H9 (cell line): Measurements from ENCODE around the gene TMEM170B. TPM values are rescaled to one million over a fixed set of nuclear protein-coding genes. Genes with fewer than 3 reads are reported as not detected.

Experiments
- DNase-seq: peaks from one replicate; pipeline ENCODE4 v3.0.0-alpha.2; 2017
- H2AFZ ChIP-seq: one replicate; pipeline ENCODE4 v1.6.1; 2013; ENCODE audit warnings: mild to moderate bottlenecking, low read length, control low read depth, moderate library complexity
- H2AK5ac ChIP-seq: 2 replicates; pipeline ENCODE4 v1.6.1; 2013; ENCODE audit warnings: low read length, control low read depth, mixed read lengths; ENCODE audit not compliant: insufficient read length
- H2BK120ac ChIP-seq: one replicate; pipeline ENCODE4 v1.6.1; 2013; ENCODE audit warnings: low read depth, mild to moderate bottlenecking, low read length, control low read depth, inconsistent platforms; ENCODE audit not compliant: poor library complexity, severe bottlenecking
- H2BK12ac ChIP-seq: 2 replicates; pipeline ENCODE4 v1.6.1; 2013; ENCODE audit warnings: low read length, control low read depth, mixed read lengths, low read depth; ENCODE audit not compliant: insufficient read length
- H2BK15ac ChIP-seq: 2 replicates; pipeline ENCODE4 v1.6.1; 2013; ENCODE audit warnings: low read depth, low read length, control low read depth
- H2BK20ac ChIP-seq: one replicate; pipeline ENCODE4 v1.6.1; 2013; ENCODE audit warnings: low read depth, mild to moderate bottlenecking, low read length, control low read depth, inconsistent platforms; ENCODE audit not compliant: poor library complexity, severe bottlenecking
- H2BK5ac ChIP-seq: 2 replicates; pipeline ENCODE4 v1.6.1; 2013; ENCODE audit warnings: low read length, control low read depth, mixed read lengths; ENCODE audit not compliant: insufficient read length
- H3K14ac ChIP-seq: 2 replicates; pipeline ENCODE4 v1.6.1; 2013; ENCODE audit warnings: low read length, control low read depth; ENCODE audit not compliant: insufficient read depth
- H3K18ac ChIP-seq: 2 replicates; pipeline ENCODE4 v1.6.1; 2013; ENCODE audit warnings: low read depth, mild to moderate bottlenecking, mixed read lengths, low read length, control low read depth; ENCODE audit not compliant: insufficient read length
- H3K23ac ChIP-seq: 2 replicates; pipeline ENCODE4 v1.6.1; 2013; ENCODE audit warnings: low read length, control low read depth, mixed read lengths, low read depth; ENCODE audit not compliant: insufficient read length
- H3K23me2 ChIP-seq: 2 replicates; pipeline ENCODE4 v1.6.1; 2013; ENCODE audit warnings: low read depth, mild to moderate bottlenecking, mixed read lengths, low read length, control low read depth; ENCODE audit not compliant: insufficient read length, poor library complexity, severe bottlenecking
- H3K27ac ChIP-seq: 2 replicates; pipeline ENCODE4 v1.5.1; 2013; ENCODE audit warnings: low read length, control low read depth, mixed read lengths, low read depth; ENCODE audit not compliant: insufficient read length
- H3K27me3 ChIP-seq: 2 replicates; pipeline ENCODE4 v1.6.1; 2013; ENCODE audit warnings: low read length, control low read depth, inconsistent platforms; ENCODE audit not compliant: insufficient read depth
- H3K4ac ChIP-seq: 2 replicates; pipeline ENCODE4 v1.6.1; 2013; ENCODE audit warnings: low read depth, mild to moderate bottlenecking, control low read depth, inconsistent platforms, low read length, moderate library complexity
- H3K4me1 ChIP-seq: 2 replicates; pipeline ENCODE4 v1.6.1; 2013; ENCODE audit warnings: low read length, control low read depth, inconsistent platforms; ENCODE audit not compliant: insufficient read depth
- H3K4me2 ChIP-seq: 2 replicates; pipeline ENCODE4 v1.6.1; 2013; ENCODE audit warnings: low read length, control low read depth, mixed read lengths; ENCODE audit not compliant: insufficient read length, insufficient read depth
- H3K56ac ChIP-seq: 2 replicates; pipeline ENCODE4 v1.6.1; 2013; ENCODE audit warnings: low read depth, mild to moderate bottlenecking, mixed read lengths, low read length, control low read depth; ENCODE audit not compliant: insufficient read length
- H3K79me1 ChIP-seq: 2 replicates; pipeline ENCODE4 v1.6.1; 2013; ENCODE audit warnings: low read depth, mild to moderate bottlenecking, moderate library complexity, low read length, control low read depth, inconsistent platforms; ENCODE audit not compliant: insufficient read depth, poor library complexity, severe bottlenecking
- H3K79me2 ChIP-seq: 2 replicates; pipeline ENCODE4 v1.6.1; 2013; ENCODE audit warnings: low read length, control low read depth, inconsistent platforms; ENCODE audit not compliant: insufficient read depth
- H3K9ac ChIP-seq: 2 replicates; pipeline ENCODE4 v1.6.1; 2013; ENCODE audit warnings: low read length, control low read depth, mixed read lengths; ENCODE audit not compliant: insufficient read length; ENCODE audit errors: extremely low read depth
- H3K9me3 ChIP-seq: one replicate; pipeline ENCODE4 v1.6.1; 2013; ENCODE audit warnings: low read depth, low read length, inconsistent platforms; ENCODE audit not compliant: control insufficient read depth
- H3T11ph ChIP-seq: one replicate; pipeline ENCODE4 v1.6.1; 2013; ENCODE audit warnings: mild to moderate bottlenecking, low read length, control low read depth, inconsistent platforms
- H4K20me1 ChIP-seq: one replicate; pipeline ENCODE4 v1.6.1; 2013; ENCODE audit not compliant: control insufficient read depth, insufficient read length, insufficient read depth
- H4K5ac ChIP-seq: 2 replicates; pipeline ENCODE4 v1.6.1; 2013; ENCODE audit warnings: low read depth, mild to moderate bottlenecking, mixed read lengths, low read length, control low read depth; ENCODE audit not compliant: insufficient read length
- H4K8ac ChIP-seq: replicated peaks from 2 replicates; pipeline ENCODE4 v1.6.1; 2013; ENCODE audit warnings: low read length, control low read depth, mixed read lengths, low read depth; ENCODE audit not compliant: insufficient read length
- H4K91ac ChIP-seq: 2 replicates; pipeline ENCODE4 v1.6.1; 2013; ENCODE audit warnings: low read depth, mild to moderate bottlenecking, moderate library complexity, mixed read lengths, low read length, control low read depth; ENCODE audit not compliant: insufficient read length
- H3K27ac Mint-ChIP-seq, 3 experiments: 2 replicates in 2 of 3; 3 replicates in 1 of 3; pipeline ENCODE4 v1.8.0; 2020 to 2021; ENCODE audit warnings: mixed read lengths in 3 of 3, mild to moderate bottlenecking in 1 of 3, moderate library complexity in 1 of 3
- H3K27me3 Mint-ChIP-seq: 2 replicates; pipeline ENCODE4 v1.8.0; 2021; ENCODE audit warnings: low read depth, mild to moderate bottlenecking, moderate library complexity, mixed read lengths
- H3K36me3 Mint-ChIP-seq, 3 experiments: 2 replicates in 2 of 3; 3 replicates in 1 of 3; pipeline ENCODE4 v1.8.0; 2020 to 2021; ENCODE audit warnings: low read depth in 3 of 3, mixed read lengths in 3 of 3; ENCODE audit not compliant: insufficient read depth in 1 of 3
- H3K4me1 Mint-ChIP-seq, 2 experiments: 2 replicates each; pipeline ENCODE4 v1.8.0; 2020; ENCODE audit warnings: mixed read lengths in 2 of 2
- H3K4me3 Mint-ChIP-seq, 2 experiments: 2 replicates in 1 of 2; 3 replicates in 1 of 2; pipeline ENCODE4 v1.8.0; 2020 to 2021; ENCODE audit warnings: mild to moderate bottlenecking in 2 of 2, mixed read lengths in 2 of 2, moderate library complexity in 1 of 2
- H3K9me3 Mint-ChIP-seq, 2 experiments: 2 replicates in 1 of 2; 3 replicates in 1 of 2; pipeline ENCODE4 v1.8.0; 2020; ENCODE audit warnings: mild to moderate bottlenecking in 2 of 2, mixed read lengths in 2 of 2, moderate library complexity in 1 of 2
- CTCF ChIP-seq: fragments of 200-600 bp; sonication (generic); conservative IDR thresholded peaks from 3 replicates; pipeline ENCODE4 v1.8.0; 2021; ENCODE audit warnings: antibody characterized with exemption, mild to moderate bottlenecking
- WGBS: extraction: QIAGEN DNeasy Blood & Tissue Kit; methylation state at CpG from one replicate; pipeline ENCODE4 v1.1.7; 2013; ENCODE audit warnings: missing lambda C conversion rate, low lambda C conversion rate, mixed read lengths; ENCODE audit not compliant: insufficient read length; ENCODE audit errors: extremely low coverage; 5-methylcytosine and 5-hydroxymethylcytosine counted together
- total RNA-seq: library from RNA; stranded (reverse); gene quantifications from 2 replicates; pipeline ENCODE4 v1.2.1, GENCODE V29; 2021

TMEM170B gene
- total RNA-seq, 1 experiment from 2014 or later: 2.9 TPM

DNA sequence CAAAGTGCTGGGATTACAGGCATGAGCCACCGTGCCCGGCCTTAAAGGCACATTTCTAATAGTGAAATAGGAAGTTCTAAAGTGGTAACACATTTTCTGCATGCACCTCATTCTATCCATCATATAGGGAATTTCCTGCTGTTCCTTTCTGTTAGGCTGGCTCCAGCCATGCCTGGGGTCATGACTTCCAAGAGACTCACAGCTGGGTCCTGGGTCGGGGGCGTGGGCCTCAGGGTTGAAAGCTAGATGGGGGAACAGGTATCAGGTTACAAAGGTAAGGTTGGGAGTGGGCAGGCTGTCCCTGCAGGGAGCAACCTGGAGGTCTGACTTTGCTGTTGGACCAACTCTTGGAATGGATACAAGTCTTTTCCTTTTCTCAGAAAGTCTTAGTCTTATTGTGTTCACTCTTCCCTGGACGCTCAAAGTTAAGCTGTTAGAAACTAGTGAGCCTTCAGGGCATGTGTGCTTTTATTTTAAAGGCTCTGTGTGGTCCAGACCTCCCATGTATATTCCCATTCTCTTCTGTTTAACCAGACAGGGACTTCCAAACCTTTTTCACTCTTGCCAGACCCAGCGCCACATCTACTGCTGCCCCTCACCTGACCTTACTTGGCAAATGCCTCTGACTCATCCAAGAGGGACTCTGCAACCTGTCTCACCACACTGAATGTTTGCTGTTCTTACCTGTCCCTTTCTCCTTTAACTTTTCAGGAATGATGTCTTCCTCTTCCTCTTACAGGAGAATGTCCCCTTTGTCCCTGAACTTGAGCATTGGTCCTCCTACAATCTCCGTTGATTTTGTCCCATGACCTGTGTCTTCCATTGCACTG lies 64.4 kb downstream of the TMEM170B start:
- peak; percentile 68 for DNase-seq
- no CpG with 5 or more reads among the region's 7 CpGs for WGBS
- no peak overlapping the region for H3K4me3 Mint-ChIP-seq

More for the DNA sequence above, 64.4 kb downstream of the TMEM170B start:
- Histone ChIP-seq H2AK5ac (no peak overlapping the region), H3K56ac (no peak overlapping the region), H3K27me3 (no peaks in the 10 kb centered on the region), H4K5ac (no peak overlapping the region), H3K79me1 (no peaks in the 10 kb centered on the region), H3K9ac (no peak overlapping the region), H3T11ph (no peak overlapping the region), H2BK15ac (no peak overlapping the region), H3K23me2 (no peaks in the 10 kb centered on the region), H3K4ac (no peak overlapping the region), H2BK20ac (no peak overlapping the region), H3K9me3 (no peaks in the 10 kb centered on the region), H4K8ac (no peak overlapping the region), H2BK120ac (no peak overlapping the region), H3K18ac (no peak overlapping the region), H3K27ac (no peak overlapping the region), H3K79me2 (no peaks in the 10 kb centered on the region), H3K4me2 (no peak overlapping the region), H4K91ac (no peak overlapping the region), H4K20me1 (no peaks in the 10 kb centered on the region), H3K14ac (no peak overlapping the region), H3K23ac (no peak overlapping the region), H2AFZ (no peak overlapping the region), H2BK12ac (no peak overlapping the region), H3K4me1 (peaks cover 6% of the 10 kb centered on the region; the same call in 1 of the 2 replicates), H2BK5ac (no peak overlapping the region)
- Mint-ChIP-seq H3K36me3 (peaks cover 0 to 2% (median 0%) of the 10 kb centered on the region in 3 experiments; a peak in 2 of 7 replicates), H3K27me3 (peaks cover 3% of the 10 kb centered on the region), H3K4me1 (peaks cover 31 to 33% of the 10 kb centered on the region in 2 experiments), H3K27ac (peak overlapping the region in 1 of 3 experiments; percentile 3; a peak in 1 of 7 replicates), H3K9me3 (no peaks in the 10 kb centered on the region; a peak in 2 of 5 replicates)
- TF ChIP-seq CTCF: no peak
